Astrocyte (in vitro differentiated cells and primary cell): Measurements from ENCODE around the gene PITPNM2.

Experiments
- EZH2 ChIP-seq: IDR thresholded peaks from 2 replicates; pipeline ENCODE4 v1.6.1; 2012; ENCODE audit warnings: mild to moderate bottlenecking, low read length, inconsistent platforms; ENCODE audit not compliant: insufficient read depth
- TF ChIP-seq, protein P1 (sequence below): IDR thresholded peaks from 2 replicates; pipeline ENCODE4 v1.5.1; 2011; ENCODE audit warnings: low read depth, mild to moderate bottlenecking, inconsistent platforms, low read length, moderate library complexity; ENCODE audit not compliant: insufficient read depth

DNA sequence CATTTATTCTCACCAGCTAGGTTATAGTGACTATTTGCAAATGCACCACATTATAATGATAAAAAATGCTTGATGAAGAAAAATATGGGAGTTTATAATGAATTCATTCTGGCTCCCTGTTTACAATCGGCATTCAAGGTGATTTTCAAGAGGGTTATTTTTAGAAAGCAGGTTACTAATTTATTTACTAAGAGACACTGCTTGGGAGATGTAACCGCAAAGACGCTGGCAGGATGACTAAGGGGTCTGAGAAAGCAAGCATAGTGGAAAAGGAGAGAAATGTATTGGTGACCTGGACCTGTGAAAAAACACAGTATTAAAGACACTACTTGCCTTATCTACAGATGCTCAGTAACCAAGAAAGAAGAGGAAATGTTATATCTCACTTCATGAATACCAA lies 13.3 kb upstream of the PITPNM2 start:
- TF ChIP-seq, protein P1, sequence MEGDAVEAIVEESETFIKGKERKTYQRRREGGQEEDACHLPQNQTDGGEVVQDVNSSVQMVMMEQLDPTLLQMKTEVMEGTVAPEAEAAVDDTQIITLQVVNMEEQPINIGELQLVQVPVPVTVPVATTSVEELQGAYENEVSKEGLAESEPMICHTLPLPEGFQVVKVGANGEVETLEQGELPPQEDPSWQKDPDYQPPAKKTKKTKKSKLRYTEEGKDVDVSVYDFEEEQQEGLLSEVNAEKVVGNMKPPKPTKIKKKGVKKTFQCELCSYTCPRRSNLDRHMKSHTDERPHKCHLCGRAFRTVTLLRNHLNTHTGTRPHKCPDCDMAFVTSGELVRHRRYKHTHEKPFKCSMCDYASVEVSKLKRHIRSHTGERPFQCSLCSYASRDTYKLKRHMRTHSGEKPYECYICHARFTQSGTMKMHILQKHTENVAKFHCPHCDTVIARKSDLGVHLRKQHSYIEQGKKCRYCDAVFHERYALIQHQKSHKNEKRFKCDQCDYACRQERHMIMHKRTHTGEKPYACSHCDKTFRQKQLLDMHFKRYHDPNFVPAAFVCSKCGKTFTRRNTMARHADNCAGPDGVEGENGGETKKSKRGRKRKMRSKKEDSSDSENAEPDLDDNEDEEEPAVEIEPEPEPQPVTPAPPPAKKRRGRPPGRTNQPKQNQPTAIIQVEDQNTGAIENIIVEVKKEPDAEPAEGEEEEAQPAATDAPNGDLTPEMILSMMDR: no peak
- no peak for TF ChIP-seq EZH2
